T1000 (cell line): ENCODE measurements around the gene SPRED3.

ENCODE experiments used
- DNase-seq: peaks from one replicate; lab custom pipeline; 2025; ENCODE audit warnings: mixed read lengths; lab: John Stamatoyannopoulos, UW

The SPRED3 gene

DNA sequence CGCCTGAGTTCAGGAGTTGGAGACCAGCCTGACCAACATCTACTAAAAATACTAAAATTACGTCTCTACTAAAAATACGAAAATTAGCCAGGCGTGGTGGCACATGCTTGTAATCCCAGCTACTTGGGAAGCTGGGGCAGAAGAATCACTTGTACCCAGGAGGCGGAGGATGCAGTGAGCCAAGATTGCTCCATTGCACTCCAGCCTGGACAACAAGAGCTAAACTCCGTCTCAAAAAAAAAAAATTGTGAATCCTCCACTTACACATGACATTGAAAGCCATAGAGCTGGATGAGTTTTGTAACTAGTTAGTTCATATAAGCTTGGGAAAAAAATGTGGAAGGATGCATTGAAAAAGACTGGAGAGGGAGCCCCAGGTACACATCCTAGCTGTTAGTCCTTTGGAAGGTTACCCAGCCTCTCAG, 14.6 kb upstream of the SPRED3 start:
- DNase-seq: no peak

DNA sequence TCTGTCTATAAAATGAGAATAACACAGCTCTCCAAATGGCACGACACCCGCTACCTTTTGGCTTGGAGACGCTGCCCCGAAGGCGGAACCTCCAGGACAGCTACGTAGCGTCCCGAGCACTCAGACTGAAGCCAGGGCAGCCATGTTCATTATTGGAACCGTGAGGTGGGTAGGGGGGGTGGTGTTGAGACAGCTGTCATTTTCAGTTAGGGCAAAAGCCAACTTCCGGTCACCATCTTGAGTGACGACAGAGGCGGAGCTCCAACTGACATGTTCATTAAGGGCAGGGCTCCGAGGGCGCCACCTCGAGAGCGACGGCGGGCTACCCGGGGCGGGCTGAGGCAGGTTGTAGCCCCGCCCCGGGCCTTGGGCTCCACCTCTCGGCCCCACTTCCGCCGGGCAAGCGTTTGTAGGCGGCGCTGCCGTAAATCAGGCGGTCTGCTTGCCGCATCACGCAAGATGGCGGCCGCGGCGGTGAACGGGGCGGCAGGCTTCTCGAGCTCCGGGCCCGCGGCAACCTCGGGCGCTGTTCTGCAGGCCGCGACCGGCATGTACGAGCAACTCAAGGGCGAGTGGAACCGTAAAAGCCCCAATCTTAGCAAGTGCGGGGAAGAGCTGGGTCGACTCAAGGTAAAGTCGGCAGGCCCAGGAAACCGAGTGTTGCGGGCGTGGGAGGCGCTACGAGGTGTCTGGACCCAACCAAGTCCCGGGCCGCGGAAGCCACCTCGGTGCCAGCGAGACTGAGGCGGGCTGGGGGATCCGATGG, 14.0 kb upstream of the SPRED3 start, which contains the start of gene PSMD8:
Gene PSMD8 (plus strand): TSS at position 240 of the 766 bp plus-strand sequence. CDS start 31 bp downstream, at position 271.
- DNase-seq: peak; percentile 97

GRCh38 chr19:38375098-38375493, 13.4 kb upstream of the SPRED3 start:
- DNase-seq: no peak

GRCh38 chr19:38375748-38376147, 12.7 kb upstream of the SPRED3 start:
- no peak for DNase-seq

DNA sequence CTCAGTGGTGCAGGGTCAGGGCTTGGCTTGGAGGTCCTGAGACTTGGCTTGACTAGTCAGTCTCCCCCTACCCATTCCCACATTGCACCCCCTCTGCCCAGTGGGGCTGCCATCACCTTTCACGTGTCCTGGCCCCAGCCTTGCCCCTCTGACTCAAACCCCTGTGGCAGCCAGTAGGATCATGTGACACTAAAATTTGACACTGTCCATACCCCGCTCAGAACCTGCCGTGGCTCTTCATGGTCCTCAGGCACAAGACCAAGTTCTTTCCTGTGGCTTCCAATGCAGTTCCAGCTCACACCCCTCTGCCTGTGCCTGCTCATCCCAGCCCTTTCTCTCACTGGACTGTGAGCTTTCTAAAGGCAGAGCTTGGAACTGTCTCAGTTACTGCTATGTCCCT, 11.9 kb upstream of the SPRED3 start:
- DNase-seq: no peak

DNA sequence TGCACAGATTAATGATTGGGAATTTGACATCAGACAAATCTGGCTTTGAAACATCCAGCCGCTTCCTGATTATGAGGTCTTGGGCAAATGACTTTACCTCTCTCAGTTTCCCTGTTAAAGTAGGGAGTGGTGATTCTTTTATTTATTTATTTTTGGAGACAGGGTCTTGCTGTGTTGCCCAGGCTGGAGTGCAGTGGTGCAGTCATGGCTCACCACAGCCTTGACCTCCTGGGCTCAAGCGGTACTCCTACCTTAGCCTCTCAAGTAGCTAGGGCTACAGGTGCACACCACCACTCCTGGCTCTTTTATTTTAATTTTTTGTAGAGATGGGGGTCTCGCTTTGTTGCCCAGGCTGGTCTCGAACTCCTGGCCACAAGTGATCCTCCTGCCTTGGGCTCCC, 11.4 kb upstream of the SPRED3 start:
- DNase-seq: no peak

- no peak for DNase-seq
Observed at GRCh38 chr19:38378866-38379265, 9.6 kb upstream of the SPRED3 start.

GRCh38 chr19:38381138-38381537, 7.4 kb upstream of the SPRED3 start:
- no peak for DNase-seq

DNA sequence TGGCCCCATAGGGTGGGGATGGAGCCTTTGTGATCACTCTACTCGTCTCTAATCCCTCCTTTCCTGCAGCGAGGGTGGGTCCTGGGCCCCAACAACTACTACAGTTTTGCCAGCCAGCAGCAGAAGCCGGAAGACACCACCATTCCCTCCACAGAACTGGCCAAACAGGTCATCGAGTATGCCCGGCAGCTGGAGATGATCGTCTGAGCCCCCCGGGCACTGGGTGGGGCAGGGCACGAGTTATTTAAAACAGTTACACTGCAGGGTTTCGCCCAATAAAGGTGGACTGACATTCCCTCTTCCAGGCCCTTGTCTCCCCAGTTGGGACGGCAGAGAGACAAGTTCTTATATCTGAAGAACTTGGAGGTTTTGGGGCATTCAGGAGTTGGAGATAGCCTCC, 5.3 kb upstream of the SPRED3 start:
- DNase-seq: no peak

- no peak for DNase-seq
Observed at GRCh38 chr19:38383743-38384142, 4.8 kb upstream of the SPRED3 start.

- DNase-seq: no peak
Observed at GRCh38 chr19:38384209-38385027, 4.1 kb upstream of the SPRED3 start.

- DNase-seq: no peak
Observed at GRCh38 chr19:38385057-38385803, 3.3 kb upstream of the SPRED3 start.

GRCh38 chr19:38385804-38386257, 2.7 kb upstream of the SPRED3 start:
- DNase-seq: no peak

- DNase-seq: no peak
Observed at GRCh38 chr19:38386300-38386970, 2.1 kb upstream of the SPRED3 start.

GRCh38 chr19:38386971-38387549, 1.4 kb upstream of the SPRED3 start:
- DNase-seq: no peak

DNA sequence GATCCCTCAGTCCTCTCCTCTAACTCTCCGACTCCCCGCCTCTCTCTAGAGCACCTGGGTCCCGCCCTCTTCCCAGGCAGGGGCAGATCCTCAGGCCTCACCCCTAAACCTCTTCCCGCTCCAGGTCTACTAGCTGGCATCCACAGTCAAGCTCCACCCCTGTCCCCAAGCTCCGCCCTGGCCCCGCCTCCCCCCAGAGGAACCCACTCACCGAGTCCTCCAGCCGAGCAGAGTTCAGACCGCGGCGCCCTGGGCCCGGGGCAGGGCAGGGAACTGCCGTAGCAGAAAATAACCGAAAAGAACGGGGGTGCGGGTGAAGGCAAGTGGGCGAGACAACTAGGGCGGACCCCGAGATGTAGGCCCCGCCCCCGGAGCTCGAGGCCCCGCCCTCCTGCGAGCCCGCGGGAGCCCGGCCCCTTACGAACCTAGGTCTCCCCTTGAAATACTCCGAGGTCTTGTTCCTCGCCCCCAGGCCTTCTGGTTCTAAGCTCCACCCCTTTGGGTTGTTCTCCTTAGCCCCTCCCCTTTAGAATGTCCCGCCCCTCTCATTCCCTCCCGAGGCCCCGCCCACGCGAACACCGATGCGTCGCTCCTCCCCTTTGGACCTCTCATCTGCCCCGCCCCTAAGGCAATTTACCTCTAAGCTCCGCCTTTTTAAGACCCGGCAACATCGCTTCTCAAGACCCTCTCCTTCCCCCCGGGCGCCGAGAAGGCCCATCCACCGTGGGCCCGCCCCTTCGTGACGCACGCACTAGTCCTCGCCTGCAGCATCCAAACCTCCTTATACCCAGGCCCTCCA, 748 bp upstream of the SPRED3 start, which contains the start of gene GGN:
Gene GGN (minus strand): TSS at position 485 of the 799 bp plus-strand sequence. CDS start 773 bp downstream, outside the sequence.
- DNase-seq: peak; percentile 95

DNA sequence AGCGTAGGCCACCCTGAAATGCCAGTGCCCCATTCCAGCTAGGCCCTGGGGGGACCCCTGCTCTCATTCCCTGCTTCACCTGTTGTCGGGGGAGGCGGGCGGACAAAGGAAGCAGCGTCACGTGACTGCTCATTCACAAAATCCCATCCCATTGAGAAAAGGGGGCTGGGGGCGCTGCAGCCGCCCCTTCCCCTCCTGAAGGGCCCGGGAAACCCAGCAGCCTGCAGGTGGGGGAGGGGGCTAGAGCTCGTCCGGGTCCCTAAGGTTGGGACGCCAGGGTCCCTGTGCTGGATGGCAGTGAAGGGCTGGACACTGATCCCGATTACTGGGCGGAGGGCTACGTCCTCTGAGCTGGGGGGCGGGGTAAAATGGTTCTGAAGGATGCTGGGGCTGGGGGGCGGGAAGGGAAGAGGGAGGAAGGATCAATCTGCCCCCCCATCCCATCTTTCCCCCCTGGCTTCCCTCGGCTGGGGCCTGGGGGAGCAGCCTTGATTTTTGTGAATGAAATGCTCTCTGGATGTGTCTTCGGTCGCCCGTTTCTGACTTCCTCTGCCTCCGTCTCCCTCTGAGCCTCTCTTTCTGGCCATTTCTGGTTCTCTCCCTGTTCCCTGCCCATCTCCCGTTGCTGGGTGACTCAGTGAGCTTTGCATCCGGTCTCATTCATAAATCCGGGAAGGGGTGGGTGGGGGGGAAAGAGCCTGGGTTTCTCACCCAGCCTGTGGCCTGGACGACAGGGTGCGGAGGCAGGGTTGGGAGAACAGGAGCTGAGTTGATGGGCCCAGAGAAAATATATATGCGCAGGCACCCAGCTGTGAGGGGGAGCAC, 816 bp downstream of the SPRED3 start:
- peak; percentile 36 for DNase-seq

GRCh38 chr19:38389957-38390924, 1.7 kb downstream of the SPRED3 start:
- DNase-seq: no peak
